H1 (cell line): ENCODE measurements around the gene CTIF.

Experiments used
- JUN ChIP-seq: IDR thresholded peaks from 2 replicates; pipeline ENCODE4 v1.6.1; 2011; ENCODE audit warnings: low read depth, mild to moderate bottlenecking, improper control_type of control experiment, low read length
- POLR2A ChIP-seq, 2 experiments: IDR thresholded peaks; 1 replicate in 1 of 2; 2 replicates in 1 of 2; pipeline ENCODE4 v1.6.1; 2011; ENCODE audit warnings: low read depth in 2 of 2, low read length in 2 of 2, mild to moderate bottlenecking in 2 of 2; ENCODE audit errors: control extremely low read depth in 1 of 2
- POU5F1 ChIP-seq: IDR thresholded peaks from 2 replicates; pipeline ENCODE4 v1.6.1; 2011; ENCODE audit warnings: low read depth, mild to moderate bottlenecking, low read length, moderate library complexity
- RAD21 ChIP-seq, 2 experiments: IDR thresholded peaks in 1 of 2; conservative IDR thresholded peaks in 1 of 2; 2 replicates each; pipeline ENCODE4 v1.6.1; 2011; ENCODE audit warnings: low read depth in 2 of 2, low read length in 2 of 2, improper control_type of control experiment in 1 of 2, inconsistent platforms in 1 of 2, mild to moderate bottlenecking in 1 of 2, moderate library complexity in 1 of 2
- RXRA ChIP-seq: IDR thresholded peaks from 2 replicates; pipeline ENCODE4 v1.6.1; 2011; ENCODE audit warnings: low read depth, mild to moderate bottlenecking, low read length, moderate library complexity; ENCODE audit not compliant: insufficient read depth
- SIN3A ChIP-seq, 2 experiments: IDR thresholded peaks in 1 of 2; conservative IDR thresholded peaks in 1 of 2; 2 replicates each; pipeline ENCODE4 v1.6.1; 2011 to 2012; ENCODE audit warnings: low read length in 2 of 2, improper control_type of control experiment in 1 of 2, low read depth in 1 of 2, mild to moderate bottlenecking in 1 of 2
- SP1 ChIP-seq: IDR thresholded peaks from 2 replicates; pipeline ENCODE4 v1.6.1; 2011; ENCODE audit warnings: low read depth, low read length
- TF ChIP-seq, protein P1 (sequence below), 3 experiments: IDR thresholded peaks; 1 replicate in 2 of 3; 2 replicates in 1 of 3; pipeline versions ENCODE4 v1.5.1 to v1.6.1; 2011; ENCODE audit warnings: low read length in 3 of 3, mild to moderate bottlenecking in 3 of 3, inconsistent platforms in 2 of 3, low read depth in 1 of 3, moderate library complexity in 1 of 3; ENCODE audit not compliant: insufficient read depth in 1 of 3; ENCODE audit errors: control extremely low read depth in 1 of 3
- TF ChIP-seq, protein P2 (sequence below): IDR thresholded peaks from 2 replicates; pipeline ENCODE4 v1.6.1; 2012; ENCODE audit warnings: inconsistent platforms

DNA sequence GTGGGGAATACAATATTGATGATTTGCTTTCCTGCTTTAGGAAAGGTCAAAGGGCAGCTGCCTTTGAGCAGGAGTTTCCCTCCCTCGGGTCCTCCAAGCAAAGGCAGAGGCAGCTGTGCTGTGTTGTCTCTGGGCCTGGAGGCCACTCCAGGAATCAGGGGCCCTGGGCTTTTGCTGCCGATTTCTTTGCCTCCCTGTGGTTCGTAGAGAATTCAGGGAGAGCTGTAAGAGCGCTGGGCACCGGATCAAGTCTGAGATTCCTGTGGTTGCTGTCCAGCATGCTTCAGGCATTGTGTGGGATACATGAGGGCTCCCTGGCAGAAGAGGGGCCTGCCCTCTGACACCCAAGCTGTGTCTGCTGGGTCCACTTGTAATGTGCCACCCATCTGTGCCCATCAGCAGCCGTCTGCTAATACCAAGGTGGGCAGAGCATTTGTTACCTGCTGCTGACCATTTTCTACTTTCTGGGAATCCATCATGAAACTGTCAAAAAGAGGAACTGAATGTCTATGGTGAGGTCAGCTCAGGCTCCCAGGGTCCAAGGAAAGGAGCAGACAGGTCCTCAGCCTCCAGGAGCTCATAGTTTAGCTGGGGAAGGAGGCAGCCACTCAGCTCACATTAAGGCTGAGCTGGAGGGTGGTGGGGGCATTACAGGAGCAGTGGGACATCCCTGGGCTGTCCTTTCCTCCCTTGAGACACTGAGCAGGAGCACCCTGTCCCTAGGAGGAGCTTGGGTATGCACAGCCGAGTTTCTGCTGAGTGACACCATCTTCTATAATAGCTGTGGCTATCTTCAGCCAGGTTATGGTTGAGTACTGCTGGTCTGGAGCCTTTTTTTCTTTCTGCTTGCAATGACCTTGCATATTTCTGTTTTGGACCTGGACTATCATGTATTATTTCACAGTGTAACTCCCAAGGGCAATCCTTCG, 68.5 kb downstream of the CTIF start:
- no peak for TF ChIP-seq POU5F1
- TF ChIP-seq, protein P1, sequence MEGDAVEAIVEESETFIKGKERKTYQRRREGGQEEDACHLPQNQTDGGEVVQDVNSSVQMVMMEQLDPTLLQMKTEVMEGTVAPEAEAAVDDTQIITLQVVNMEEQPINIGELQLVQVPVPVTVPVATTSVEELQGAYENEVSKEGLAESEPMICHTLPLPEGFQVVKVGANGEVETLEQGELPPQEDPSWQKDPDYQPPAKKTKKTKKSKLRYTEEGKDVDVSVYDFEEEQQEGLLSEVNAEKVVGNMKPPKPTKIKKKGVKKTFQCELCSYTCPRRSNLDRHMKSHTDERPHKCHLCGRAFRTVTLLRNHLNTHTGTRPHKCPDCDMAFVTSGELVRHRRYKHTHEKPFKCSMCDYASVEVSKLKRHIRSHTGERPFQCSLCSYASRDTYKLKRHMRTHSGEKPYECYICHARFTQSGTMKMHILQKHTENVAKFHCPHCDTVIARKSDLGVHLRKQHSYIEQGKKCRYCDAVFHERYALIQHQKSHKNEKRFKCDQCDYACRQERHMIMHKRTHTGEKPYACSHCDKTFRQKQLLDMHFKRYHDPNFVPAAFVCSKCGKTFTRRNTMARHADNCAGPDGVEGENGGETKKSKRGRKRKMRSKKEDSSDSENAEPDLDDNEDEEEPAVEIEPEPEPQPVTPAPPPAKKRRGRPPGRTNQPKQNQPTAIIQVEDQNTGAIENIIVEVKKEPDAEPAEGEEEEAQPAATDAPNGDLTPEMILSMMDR (IDR thresholded peaks at IDR 0.05; ENCODE audit: control extremely low read depth in 1 of 3, insufficient read depth in 1 of 3, low read depth in 1 of 3, low read length in 3 of 3), result no peak
- TF ChIP-seq RAD21 (IDR thresholded peaks at IDR 0.05 in 1 of 2, conservative IDR thresholded peaks at IDR 0.05 in 1 of 2; ENCODE audit: low read depth in 2 of 2, low read length in 2 of 2), result no peak
- TF ChIP-seq JUN, result no peak
- TF ChIP-seq RXRA, result no peak
- no peak for TF ChIP-seq POLR2A (IDR thresholded peaks at IDR 0.05; ENCODE audit: control extremely low read depth in 1 of 2, low read depth in 2 of 2, low read length in 2 of 2)
- no peak for TF ChIP-seq SP1
- TF ChIP-seq SIN3A (conservative IDR thresholded peaks at IDR 0.05 in 1 of 2, IDR thresholded peaks at IDR 0.05 in 1 of 2; ENCODE audit: low read depth in 1 of 2, low read length in 2 of 2), result no peak
- TF ChIP-seq, protein P2, sequence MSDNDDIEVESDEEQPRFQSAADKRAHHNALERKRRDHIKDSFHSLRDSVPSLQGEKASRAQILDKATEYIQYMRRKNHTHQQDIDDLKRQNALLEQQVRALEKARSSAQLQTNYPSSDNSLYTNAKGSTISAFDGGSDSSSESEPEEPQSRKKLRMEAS, result no peak
